ENCODE results near the gene GPR78.

Gene GPR78

GRCh38 chr4:8599657-8600056 is 19.5 kb downstream of the GPR78 start:
- no peak for DNase-seq (ENCODE audit: low spot score)

- DNase-seq (ENCODE audit: low spot score): no peak
These were observed 20.1 kb downstream of the GPR78 start for GRCh38 chr4:8600266-8600665.

GRCh38 chr4:8600686-8601085 is 20.5 kb downstream of the GPR78 start:
- no peak for DNase-seq (ENCODE audit: low spot score)

- DNase-seq (ENCODE audit: low spot score): no peak
These were observed 20.9 kb downstream of the GPR78 start for GRCh38 chr4:8601086-8601485.

- DNase-seq (ENCODE audit: low spot score): no peak
These were observed 21.4 kb downstream of the GPR78 start for GRCh38 chr4:8601556-8601955.

GRCh38 chr4:8602686-8603430 is 22.7 kb downstream of the GPR78 start:
- DNase-seq (ENCODE audit: low spot score): no peak

- no peak for DNase-seq (ENCODE audit: low spot score)
These were observed 23.7 kb downstream of the GPR78 start for GRCh38 chr4:8603931-8604330.

- DNase-seq (ENCODE audit: low spot score): no peak
These were observed 25.1 kb downstream of the GPR78 start for GRCh38 chr4:8605289-8605688.

GRCh38 chr4:8606476-8606875 is 26.3 kb downstream of the GPR78 start:
- DNase-seq (ENCODE audit: low spot score): no peak

GRCh38 chr4:8606966-8607365 is 26.8 kb downstream of the GPR78 start:
- no peak for DNase-seq (ENCODE audit: low spot score)

- peak; percentile 67 for DNase-seq (ENCODE audit: low spot score)
These were observed 27.6 kb downstream of the GPR78 start for GRCh38 chr4:8607603-8608481.

- no peak for DNase-seq (ENCODE audit: low spot score)
These were observed 28.7 kb downstream of the GPR78 start for GRCh38 chr4:8608714-8609391.

- DNase-seq (ENCODE audit: low spot score): no peak
These were observed 29.2 kb downstream of the GPR78 start for GRCh38 chr4:8609406-8609805.

- DNase-seq (ENCODE audit: low spot score): no peak
These were observed 29.7 kb downstream of the GPR78 start for GRCh38 chr4:8609824-8610350.

GRCh38 chr4:8610858-8611616 is 30.8 kb downstream of the GPR78 start:
- no peak for DNase-seq (ENCODE audit: low spot score)

GRCh38 chr4:8612646-8613045 is 32.5 kb downstream of the GPR78 start:
- no peak for DNase-seq (ENCODE audit: low spot score)

GRCh38 chr4:8613421-8614364 is 33.5 kb downstream of the GPR78 start:
- no peak for DNase-seq (ENCODE audit: low spot score)

GRCh38 chr4:8614365-8615193 is 34.4 kb downstream of the GPR78 start:
- no peak for DNase-seq (ENCODE audit: low spot score)

GRCh38 chr4:8615366-8615765 is 35.2 kb downstream of the GPR78 start:
- DNase-seq (ENCODE audit: low spot score): no peak

Measured in SK-N-DZ (cell line).